NCI-H2107 treated with DMSO at 0.1 percent for 48 hours (cell line): ENCODE results near the gene PCDHB1.

Experiments
- DNase-seq: peaks from one replicate; lab custom pipeline; 2025; ENCODE audit not compliant: unreplicated experiment; lab: John Stamatoyannopoulos, UW

The PCDHB1 gene, protein sequence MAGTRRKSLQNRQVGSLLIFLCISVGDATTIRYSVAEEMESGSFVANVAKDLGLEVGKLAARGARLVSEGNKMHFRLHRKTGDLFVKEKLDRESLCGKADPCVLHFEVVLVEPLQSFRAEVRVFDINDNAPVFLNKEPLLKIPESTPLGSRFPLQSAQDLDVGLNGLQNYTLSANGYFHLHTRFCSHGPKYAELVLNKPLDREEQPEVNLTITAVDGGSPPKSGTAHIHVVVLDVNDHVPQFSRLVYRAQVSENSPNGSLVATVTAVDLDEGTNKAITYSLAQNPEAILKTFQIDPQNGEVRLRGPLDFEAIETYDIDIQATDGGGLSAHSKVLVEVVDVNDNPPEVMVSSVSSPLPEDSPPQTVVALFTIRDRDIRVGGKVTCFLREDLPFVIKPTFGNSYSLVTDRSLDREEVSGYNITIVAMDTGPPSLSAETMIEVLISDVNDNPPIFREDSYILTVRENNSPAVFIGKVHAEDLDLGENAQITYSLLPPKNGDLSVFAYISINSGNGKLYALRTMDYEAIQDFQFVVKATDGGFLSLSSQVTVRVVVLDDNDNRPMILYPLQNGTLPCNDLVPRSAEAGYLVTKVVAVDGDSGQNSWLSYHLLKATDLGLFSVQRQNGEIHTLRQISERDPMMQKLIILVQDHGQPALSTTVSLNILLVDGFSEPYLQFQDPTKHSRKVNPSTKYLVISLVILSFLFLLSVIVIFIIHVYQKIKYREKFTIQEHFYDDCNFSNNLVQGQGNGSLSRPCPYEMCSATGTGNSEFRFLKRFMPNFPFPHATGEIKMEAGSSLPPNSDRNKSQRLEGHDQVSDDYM

DNA sequence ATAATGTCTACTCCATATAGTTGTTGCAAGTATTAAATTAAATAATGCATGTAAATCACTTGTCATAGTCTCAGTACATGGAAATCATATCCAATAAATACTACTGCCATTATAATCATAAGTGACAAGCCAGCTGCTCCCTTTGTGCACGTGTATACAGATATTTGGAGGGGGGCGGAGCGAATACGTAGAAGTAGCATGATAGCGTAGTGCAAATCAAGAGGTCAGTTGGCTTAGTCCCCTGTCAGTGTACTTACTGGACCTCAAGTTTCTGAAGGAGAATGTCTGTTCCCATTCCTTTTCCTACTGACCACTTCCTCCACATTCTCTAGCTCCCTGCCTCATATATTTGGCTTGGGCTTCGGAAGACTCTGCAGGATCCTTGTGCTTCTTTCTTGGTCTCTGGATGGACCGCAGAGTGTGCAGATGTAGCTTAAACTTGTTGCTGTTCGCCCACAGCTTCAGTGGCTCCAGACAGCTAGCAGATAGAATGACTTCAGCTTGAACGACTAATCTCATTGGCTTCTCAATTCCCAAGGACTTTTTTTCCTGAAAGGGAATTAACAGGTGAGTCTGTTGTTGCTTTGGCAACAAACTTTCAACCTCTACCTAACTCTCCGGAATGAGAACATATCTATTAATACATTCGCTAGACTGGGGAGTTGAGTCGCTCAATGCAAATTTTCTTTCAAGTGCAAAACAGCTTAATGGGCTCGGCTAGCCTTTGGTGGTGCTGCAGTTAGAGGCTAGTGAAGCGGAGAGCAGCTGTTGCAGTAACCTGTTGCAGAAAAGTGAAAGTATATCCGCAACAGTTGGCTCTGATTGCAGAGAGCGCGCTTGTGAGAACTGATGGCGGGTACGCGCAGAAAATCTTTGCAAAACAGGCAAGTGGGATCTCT is at the start of gene PCDHB1:
Gene PCDHB1 (plus strand): TSS at position 753 of the 899 bp plus-strand sequence. CDS start 97 bp downstream, at position 850.
- peak; percentile 36 for DNase-seq

DNA sequence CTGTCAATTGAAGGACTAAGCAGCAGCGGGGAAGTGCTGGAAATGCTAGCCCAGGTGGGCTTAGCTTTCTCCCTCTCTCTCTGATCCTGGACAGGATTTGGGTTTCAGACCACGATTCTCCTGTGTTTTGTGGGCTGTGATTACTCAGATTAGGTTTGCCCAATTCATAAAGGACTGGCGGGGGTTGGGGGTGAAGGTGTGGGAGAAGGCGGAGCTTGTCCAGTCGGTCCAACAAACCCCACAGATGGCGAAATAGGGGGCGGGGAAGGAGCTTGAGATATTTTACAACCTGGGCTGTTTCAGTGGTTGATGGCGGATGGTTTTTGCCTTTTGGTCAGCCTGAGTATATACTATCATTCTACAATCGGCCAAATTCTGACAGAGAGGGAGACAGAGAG is 49.7 kb upstream of the PCDHB1 start:
- DNase-seq: peak; percentile 8

DNA sequence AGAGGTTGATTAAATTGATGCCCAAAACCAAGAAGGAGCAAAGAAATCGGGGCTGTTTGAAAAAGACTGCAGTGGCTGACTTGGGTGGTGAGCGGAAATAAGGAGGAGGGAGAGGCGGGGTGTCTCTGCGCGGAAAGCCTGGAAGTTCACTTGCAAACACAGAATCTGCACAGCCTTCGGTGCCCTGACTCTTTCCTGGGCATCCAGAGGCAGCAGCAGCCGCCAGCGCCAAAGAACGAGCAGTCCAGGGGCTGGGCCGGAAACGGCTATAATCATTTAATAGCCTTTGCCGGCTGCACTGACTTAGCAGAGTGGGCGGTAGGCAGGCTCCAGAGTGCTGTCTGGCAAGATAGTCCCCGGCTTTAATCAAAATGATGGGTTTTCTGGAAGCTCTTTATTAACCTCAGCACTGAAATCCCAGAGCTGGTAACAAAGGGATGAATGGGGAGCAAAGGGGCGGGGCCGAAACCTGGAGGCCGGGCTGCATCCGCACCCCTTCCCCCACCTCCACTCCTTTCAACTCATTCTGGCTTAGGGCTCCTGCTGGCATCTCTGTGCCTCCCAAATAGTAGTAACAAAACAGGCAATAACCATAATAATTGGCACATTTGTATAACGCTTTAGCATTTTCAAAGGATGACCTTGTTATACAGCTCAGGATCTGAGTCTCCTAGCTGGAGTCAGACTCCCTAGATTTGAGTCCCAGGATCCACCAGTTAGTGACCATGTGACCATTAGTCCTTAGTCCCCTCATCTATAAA is 49.1 kb upstream of the PCDHB1 start:
- DNase-seq: peak; percentile 26

DNA sequence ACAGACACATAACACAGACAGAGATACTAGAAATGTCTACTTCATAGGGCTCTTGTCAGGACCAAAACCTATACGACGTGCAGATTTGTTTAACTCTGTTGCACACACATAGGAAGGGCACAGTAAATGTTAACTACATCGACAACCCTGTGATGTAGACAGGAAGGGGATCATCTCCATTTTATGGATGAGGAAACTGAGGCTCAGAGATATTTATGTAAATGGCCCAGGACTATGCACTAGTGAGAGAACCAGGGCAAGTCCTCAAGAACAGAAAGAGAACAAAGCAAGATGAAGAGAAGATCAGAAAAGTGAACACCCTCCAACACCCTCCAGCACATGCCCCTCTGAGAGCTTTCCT is 48.6 kb upstream of the PCDHB1 start:
- DNase-seq: no peak

DNA sequence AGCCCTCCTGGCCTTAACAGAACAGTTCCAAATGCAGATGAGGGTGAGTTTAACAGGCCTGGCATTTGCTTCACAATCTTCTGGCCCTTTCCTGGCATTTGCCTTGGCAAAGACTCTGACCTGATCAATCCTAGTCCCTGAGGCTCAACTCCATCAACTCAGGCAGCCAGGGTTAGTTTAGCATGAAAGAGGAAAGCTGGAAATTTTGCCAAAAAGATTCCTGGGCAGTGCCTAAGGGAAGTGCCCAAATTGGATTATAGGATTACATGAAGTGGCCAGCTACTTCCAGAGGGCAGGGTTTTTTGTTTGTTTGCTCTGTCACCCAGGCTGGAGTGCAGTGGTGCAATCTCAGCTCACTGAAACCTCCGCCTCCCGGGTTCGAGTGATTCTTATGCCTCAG is 48.1 kb upstream of the PCDHB1 start:
- no peak for DNase-seq

DNA sequence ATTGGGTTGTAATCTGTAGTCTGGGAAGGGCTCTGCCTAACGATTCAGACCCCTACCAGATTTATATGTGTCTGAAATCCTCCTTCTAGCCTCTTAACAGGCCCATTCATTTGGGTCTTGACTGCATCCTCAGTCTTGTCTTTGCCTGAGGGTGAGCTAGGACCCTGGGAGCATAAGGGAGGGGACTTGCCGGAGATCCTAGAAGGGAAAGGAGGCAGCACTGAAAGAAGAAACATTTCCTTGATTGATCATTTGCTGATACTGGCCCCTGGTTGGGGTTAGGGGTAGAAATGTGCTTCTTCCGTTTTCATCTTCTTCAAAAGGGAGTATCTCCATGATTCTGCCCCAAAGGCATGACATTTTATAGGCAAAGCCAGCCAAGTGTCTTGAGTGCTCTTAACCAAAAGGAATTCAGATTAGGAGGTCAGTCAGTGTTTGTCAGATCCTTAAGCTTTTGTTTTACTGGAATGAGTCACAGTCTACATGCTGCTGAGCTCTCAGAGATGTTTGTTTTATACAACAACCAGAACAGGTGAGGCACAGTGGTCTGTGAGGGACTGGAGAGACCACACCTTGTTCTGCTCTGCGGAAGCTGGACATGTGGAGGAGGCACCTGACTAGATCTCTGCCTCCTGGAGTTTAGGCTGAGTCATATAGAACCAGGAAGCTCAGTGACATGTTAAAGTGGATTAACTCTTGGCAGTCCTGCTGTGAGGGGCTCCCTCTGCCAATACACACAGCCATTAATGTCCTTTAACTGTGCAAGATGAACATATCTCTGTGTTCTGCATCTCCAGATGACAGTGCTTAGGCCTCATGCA is 47.2 kb upstream of the PCDHB1 start:
- peak; percentile 22 for DNase-seq

DNA sequence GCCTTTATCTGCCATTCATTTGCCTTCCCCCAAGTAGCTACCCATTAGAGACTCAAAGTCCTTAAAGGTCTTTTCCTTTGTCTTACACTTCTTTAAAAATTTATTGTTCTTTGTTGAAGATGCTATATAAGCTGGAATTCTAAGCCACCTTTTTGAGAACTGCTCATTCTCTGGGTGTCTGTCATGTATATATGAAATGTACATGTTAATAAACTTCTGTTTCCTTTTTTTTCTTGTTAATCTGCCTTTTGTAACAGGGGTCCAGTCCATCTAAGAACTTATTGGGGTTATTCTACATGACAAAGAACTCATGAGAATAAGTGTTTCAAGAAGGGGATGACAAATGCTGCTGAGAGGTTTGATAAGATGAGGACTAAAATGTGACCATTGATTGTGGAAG is 43.4 kb upstream of the PCDHB1 start:
- no peak for DNase-seq

DNA sequence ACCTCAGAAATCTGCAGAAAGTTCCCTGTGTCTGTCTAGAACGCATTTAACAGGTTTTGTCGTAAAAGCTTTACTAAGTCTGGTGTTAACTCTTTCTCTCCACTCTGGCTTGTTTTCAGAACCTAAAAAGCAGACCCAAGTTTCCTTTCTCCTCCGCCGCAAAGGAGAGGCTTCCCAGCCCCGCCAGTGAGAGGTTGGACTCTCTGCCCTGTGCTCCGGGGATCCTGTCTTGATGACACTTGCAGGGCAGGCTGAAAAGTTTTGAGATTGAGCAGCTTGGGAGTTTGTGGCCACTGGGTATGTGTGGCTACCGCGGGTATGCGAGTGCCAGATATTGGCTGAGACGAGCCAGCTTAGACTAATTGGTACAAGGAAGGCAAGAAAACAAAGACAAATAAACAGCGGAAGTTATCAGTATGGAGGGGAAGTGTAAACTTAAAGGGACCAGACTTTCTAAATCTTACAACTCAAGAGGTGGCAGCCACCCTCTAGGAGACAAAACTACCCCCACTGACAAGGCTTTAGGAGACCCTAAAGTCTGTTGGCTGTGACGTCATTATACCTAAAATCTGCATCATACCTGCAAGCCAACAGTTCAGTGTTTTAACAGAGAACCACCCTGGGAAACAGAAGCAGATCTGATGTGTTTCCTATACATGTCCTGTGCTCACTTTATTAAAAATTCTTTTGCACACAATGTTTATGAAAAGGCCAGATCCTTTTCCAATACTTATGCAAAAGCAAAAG is 41.0 kb upstream of the PCDHB1 start:
- DNase-seq: no peak

DNA sequence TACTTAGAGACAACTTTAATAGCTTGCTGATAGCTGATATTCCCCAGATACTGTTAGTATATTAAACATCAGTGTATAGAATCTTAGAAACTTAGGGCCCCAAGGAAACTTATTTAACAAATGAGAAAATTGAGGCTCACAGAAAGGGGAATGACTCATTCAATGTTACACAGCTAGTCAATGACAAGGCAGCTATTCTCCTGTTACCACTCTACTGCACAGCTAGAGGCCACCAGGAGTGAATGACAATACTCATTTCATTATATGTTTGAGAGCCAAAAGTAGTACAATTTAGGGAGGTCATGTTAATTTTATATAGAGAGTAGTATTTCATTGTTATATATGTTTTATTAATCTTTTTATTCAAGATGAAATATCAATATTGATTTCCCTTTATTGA is 33.2 kb upstream of the PCDHB1 start:
- no peak for DNase-seq

DNA sequence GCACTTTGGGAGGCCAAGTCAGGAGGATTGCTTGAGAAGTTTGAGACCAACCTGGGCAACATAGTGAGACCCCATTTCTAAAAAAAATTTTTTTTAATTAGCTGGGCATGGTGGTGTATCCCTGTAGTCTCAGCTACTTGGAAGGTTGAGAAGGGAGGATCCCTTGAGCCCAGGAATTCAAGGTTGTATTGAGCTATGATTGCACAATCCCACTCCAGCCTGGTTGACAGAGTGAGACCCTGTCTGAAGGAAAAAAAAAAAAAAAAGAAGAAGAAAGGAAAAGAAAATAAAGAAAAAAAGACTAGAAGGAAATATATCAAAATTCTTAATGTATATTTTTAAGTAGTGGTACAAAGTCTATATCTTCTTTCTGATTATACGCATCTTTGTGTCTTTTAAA is 28.8 kb upstream of the PCDHB1 start:
- no peak for DNase-seq

DNA sequence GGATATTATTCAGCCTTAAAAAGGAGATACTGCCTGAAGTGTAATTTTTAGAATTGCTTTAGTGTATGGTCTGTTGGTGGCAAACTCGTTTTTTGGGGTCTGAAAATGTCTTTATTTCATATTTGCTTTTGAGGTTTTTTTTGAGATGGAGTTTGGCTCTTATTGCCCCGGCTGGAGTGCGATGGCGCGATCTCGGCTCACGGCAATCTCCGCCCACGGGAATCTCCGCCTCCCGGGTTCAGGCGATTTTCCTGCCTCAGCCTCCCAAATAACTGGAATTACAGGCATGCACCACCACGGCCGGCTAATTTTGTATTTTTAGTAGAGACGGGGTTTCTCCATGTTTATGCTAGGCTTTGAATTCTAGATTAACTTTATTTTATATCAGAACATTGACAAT is 20.2 kb upstream of the PCDHB1 start:
- no peak for DNase-seq

DNA sequence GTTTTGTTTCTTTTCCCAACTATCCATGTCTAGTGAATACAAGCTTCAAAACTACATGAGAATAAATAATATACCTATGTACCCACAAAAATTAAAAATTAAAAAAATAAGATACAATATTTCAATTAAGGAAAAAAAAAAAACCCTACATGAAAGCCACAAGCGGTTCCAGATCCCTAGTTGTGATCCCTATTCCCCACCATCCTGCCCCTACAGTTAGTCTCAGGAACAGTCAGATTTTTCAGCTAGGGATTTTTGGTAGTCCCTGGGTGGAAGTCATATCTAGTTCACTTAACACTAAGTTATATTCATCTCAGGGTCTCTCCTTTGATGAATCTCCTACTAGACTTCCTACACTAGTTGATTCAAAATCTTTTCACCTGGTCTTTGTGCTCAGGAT is 18.5 kb upstream of the PCDHB1 start:
- no peak for DNase-seq

DNA sequence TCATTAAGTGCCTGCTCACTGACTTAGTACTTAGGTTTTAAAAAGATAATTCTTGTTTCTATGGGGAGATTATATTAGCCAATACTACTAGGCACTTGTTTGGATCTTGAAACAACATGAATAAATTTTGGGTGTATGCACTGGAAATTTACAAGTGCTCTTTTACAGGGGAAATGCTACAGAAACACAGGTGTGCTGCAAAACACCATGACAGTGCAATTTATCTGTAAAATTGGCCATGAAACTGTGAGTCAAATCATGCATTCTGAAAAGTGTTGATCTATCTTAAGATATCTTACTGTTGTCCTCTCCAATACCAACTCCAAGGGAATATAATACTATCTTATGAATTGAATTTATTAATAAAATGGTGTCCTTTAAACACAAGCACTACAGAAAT is 12.1 kb upstream of the PCDHB1 start:
- DNase-seq: no peak

DNA sequence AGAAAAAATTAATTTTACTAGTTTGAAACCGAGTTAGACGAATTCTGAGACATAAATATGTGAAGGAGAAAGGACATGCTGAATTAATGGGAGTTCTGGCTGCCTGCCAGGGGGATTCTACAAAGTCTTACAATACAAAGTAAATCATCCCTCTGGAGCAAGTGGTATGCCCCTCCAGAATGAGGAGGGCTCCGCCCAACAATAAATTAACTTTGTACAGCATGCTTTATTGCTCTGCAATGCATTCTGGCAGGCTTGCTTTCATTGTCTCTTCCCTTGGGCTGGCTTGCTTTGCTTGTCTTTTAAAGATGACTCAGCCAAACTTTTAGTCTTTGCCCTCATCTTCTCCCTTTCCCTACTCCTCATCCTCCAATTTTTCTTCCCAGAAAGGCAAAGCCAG is 11.7 kb upstream of the PCDHB1 start:
- DNase-seq: no peak

DNA sequence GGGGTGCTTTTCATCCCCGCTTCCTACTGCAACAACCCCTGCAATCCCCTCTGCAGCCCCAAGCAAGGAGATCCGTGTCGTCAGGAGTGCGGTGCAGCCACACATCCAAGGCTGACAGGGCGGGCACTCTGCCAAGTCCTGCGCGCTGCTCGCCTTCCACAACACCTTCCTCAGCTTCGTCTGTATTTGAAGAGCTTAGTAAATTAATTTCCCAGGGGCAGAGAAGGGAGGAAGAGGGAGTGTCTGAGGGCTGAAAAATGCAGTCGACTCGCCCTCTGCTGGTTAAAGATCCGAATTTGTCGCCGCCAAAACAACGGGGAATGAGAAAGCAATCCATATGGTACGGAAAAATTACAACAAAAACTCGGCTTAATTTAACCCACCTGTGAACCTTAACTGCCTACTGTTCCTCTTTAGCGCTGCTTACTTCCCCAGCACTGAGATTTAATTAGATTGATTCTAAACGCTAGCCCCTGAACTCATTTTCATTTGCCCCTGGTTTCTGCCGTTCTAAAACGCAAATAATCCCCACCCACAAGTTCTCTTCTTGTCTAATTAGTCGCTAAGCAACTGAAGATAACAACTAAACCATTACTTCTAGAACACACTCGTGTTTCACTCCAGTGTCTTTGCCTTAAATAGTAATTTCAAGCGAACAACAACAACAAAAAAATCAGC is 10.9 kb upstream of the PCDHB1 start:
- DNase-seq: peak; percentile 79

DNA sequence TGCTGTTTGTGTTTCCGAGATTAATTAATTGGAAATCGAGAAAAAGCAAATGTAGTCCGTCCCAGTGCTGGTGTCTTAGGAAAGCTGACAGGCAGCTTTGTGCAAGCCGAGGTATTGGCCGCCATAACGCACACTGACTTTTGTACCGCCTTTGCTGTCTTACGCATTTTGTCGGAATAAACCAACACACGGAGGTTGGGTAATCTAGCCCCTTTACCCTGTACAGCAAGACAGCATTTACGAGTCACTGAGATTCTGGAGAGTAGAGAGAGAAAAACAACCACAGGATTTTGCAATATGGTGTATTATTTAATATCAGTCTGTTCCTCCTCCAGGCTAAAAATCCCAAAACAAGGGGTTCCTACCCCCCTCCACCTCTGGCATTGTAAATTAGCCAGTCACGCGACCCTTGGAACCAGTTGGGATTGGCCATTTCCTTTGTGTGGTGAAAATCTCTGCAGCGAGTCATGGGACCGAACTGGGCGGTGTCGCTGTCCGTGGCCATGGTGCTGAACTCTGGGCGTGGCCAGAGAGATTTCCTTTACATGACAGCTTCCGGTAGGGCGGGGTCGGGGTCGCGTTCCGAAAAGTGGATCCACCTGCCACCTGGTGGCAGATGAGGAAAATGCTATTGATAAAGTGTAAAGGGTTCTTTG is 10.3 kb upstream of the PCDHB1 start:
- peak; percentile 90 for DNase-seq

DNA sequence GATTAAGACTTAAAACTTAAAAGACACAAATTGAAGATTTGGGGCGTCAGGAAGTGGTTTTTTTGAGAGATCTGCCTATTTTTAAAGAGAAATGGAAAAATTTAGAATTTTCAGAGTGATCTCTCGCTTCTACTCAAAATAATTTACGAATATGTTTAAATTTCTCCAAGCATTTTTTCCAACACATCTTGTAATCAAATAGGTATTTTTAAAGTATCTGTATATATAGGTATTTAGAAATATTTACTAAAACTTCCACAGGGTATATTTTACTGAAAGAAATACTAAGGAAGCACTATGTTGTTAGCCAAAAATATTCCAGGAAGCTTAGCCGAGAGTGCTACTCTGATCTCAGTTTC is 9.8 kb upstream of the PCDHB1 start:
- DNase-seq: no peak

DNA sequence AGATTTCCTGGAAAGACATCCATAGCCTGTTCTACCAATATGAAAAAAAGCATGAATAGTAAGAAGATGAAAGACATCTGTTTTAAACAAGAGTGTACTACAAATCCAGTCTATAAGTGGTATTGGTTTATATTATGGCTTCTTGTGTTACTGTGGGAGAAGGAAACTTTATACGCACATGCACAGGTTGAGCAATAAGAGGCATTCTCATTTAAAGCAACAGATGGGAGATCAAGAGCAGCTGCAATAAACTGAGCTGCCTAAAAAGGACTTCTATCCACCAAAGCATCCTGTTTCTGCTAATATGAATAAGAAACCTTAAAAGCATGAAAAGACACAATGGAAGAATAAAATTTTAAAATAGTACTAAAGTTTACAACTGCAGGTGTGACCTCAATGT is 8.6 kb upstream of the PCDHB1 start:
- DNase-seq: peak; percentile 51
